HG02623 (cell line): Measurements from ENCODE around the gene OTP.

Source experiments
- ATAC-seq: cut with Tn5 transposase; IDR thresholded peaks from one replicate; pipeline ENCODE4 v1.9.1; 2021; ENCODE audit warnings: moderate library complexity; ENCODE audit not compliant: unreplicated experiment

Gene OTP

DNA sequence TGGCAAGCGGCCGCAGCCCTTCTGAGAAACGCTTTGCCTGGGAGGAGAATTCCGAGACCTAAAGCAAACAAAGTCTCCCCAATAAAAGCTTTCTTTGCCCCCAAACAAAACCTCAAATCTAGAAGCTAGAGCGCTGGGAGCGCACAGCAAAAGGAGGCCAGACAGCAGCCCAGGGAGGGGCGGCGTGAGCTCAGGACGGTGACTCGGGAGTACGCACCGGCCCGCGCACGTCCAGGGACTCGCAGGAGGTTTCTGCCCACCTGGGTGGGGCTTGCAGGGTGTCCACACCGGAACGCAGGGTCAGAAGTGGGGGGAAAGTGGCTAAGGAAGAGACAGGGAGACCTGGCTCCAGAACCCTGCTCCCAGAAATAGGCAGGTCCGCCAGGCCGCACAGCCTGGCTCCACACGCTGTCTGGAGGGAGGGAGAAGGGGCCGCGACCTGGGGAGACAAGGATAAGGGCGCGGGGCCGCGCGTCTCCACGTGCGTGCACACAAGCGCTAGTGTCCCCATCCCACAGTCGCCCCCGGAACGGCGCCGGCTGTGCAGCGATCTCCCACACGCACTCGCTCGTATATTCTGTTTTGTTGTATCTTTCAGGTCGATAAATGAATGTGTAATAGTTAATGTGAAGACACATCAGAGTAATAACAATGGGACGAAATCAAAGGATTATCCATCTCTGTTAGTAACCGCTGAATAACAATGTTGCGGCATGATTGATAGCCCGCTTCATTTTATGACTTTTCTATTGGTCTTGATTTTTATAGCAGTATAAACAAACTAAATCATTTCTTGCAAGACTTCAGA lies 2.3 kb upstream of the OTP start:
- ATAC-seq = no peak

DNA sequence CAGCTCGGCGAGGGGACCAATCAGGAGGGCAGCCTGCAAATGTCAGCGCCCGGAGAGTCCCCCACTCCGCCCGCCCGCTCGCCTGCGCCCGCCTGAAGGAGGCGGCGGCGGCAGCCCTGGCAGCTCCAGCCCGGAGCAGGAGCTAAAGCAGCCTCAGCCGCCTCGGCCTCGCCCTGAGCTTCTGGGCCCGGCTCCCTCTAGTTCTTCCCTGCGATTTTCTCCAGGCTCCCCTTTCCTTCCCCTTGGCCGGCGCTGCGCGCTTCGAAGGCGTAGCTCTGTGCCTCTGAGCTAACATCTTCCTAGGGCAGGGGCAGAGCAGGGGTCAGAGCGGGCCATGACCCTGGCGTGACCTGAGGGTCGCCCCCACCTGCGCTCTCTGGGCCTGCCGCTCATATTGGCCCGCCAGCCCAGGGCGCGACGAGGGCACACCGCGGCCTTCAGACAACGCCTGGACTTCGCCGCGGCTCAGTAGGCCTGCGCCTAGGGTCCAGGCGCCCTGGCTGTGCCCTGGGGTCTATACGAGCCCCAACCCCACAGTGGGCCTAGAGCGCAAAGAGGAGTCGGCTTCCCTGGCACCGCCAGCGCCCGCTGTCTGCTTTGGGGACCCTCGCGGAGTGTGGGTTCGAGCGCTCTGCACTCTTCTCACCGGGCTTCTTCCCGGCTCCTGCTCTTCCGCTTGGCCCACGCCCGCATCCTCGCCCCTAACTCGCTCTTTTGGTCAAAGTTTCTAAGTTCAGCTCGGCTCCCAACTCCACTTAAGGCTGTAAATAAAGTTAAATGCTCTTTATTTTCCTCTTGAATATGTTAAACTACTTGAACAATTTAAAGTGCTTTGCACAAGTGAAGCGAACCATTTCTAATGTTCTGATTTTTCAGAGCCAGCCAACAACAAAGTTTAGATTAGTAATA lies 504 bp upstream of the OTP start:
- ATAC-seq = no peak

DNA sequence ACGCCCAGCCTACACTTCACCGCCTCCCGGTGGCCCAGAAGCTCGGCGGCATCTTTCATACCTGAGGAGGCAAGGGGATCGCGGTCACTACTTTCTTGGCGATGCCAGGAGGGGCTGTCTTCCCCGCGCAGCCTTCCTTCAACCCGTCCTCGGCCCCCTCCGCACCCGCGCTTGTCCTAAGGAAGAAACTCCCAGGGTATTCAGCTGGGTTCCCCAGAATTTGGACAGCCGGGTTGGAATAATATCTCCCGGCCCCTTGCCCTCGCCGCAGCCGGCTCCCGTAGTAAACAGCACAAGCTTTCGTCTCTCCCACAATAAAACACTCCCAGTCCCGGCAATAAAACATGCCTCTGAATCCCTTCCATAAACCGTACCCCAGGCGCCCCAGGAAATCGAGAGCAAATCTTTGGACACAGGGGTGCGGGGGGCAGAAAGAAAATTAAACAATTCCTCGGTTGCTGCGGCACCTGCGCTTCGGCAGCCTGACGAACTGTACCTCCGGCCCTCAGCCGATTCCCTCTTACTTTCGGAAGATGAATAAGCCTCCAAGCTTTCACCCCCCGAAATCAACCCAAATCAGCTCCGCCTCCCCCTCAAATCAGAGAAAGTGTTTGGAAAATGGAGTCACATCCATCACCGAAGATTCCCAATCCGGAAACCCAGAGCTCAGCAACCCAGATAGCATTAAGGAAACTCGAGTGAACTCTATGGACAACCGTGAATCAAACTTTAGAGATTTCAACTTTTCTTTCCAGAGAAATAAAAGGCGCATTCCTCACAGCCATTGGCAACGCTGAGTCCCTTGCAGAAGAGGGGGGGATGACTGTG lies 1.1 kb downstream of the OTP start:
- ATAC-seq = no peak

DNA sequence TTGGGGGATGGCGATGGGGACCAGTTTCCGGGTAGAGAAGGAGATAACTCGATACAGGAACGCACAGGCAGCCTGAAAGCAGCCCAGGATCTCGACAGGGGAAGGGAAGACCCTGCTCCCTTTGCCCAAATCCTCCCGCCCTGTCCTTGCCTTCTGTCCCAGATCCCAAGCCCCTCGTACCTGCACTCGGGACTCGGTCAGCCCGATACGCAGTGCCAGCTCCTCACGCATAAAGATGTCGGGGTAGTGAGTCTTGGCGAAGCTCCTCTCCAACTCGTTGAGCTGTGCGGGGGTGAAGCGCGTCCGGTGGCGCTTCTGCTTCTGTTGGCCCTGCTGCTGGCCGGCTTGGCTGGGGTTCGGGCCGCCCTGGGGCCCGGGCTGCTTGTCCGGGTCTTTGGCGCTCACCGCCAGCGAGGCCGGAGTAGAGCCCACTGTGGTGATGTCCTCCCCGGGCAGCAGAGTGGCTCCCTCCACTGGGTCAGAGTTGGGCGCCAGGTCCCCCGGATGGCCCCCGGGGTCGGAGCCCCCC lies 1.8 kb downstream of the OTP start:
- ATAC-seq = no peak

DNA sequence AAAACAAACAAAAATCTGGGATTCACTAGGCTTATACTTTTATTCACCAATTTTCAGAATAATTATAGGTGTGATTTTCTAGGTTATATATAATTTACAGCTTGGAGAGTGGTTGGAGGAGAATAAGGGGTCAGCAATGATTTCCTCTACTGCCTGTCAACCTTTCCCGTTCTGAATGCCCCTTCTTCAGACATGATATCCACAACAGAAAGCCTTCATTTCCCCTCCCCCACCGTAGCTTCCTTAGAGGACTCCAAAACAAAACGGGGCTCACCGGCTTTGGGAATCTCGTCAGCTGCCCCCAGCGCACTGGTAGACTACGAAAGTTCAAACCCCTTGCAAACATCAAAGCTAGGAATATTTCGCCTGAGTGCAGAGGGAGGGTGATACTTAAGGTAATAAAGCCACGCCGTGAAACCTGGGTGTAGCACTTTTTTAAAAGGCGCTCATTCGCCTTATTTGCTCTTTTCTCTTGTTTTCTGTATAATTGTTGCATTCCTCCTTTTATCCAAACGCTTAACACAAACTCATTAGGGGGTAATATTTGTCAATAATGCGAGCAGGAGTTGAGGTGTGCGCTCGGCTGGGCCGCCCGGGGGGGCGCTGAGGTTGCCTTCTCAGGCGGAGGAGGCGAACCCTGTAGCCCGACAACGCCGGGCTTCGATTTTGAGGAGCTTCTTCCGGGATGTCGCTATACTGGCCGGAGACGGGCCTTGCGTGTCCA lies 2.4 kb downstream of the OTP start:
- no peak for ATAC-seq

DNA sequence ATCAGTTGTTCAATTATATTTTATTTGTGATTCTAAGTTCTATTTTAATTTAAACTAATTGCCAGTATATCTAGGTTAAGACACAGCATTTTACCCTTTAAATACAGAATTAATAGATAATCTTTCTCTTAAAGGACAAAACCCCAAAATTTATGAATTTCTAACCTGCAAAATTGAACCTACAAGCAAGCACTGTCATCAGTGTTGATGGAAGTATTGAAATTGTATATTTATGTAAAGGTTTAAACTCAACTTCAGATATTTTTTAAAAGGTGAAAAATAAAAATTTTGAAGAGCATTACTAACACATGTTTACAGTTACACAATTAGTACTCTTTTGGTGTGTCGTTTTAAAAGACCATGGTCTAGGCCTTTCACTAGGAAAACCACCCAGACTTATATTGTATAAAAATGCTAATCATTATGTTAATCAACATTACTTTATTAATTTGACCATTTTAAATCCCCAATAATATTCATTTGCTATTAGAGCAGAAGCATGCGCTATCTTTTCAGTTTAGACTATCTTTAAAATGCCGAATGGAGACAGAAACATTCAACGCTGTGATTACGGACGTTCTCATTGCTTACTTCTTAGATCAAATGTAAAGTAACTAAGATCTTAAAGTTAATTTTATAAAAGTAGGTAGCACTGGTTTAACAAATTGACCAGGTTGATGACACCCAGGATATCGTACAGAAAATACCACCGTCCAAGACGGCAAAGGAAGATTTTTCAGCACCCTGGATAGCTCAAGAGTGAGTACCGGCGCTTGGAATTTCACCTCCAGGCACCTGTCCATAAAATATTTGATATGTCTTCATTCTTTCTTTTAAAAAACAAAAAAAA lies 3.2 kb downstream of the OTP start:
- ATAC-seq = no peak

DNA sequence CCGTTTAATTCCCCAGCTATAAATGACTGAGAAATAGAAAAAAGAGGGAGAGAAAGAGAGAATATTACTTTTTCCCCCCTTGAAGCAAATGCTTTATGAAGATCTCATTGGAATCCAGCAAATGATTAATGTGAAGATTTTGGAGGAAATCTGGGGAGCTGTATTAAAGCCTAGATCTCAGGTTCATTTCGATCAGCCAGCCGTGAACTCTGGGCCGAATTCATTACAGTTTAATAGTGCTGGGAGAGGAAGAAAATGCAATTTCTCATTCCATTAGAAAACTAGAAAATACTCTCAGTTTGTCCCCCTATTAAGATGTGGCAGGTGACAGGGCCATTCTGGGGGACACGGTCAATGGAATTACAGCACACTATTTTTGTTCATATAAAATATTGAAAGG lies 4.8 kb downstream of the OTP start:
- no peak for ATAC-seq

DNA sequence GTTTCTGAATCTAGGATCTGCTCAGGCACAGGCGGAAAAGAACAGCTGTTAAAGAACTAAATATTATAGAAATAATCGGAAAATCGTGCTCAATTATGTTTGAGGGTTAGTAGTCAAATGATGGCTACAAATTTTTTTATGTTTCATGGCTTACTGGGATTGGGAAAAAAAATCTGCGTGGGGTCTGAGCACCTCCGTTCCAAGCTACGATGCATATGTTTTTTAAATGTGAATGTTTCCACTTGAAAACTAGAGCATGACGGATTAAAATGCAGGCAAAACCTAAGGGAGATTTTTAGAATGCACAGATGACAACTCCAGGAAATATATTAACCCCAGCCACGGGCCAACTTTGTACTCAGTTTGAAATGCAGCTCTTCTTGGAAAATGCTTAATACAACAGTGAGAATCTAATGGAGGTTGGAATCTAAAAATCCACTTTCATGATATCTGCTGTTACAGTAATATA lies 5.3 kb downstream of the OTP start:
- no peak for ATAC-seq

DNA sequence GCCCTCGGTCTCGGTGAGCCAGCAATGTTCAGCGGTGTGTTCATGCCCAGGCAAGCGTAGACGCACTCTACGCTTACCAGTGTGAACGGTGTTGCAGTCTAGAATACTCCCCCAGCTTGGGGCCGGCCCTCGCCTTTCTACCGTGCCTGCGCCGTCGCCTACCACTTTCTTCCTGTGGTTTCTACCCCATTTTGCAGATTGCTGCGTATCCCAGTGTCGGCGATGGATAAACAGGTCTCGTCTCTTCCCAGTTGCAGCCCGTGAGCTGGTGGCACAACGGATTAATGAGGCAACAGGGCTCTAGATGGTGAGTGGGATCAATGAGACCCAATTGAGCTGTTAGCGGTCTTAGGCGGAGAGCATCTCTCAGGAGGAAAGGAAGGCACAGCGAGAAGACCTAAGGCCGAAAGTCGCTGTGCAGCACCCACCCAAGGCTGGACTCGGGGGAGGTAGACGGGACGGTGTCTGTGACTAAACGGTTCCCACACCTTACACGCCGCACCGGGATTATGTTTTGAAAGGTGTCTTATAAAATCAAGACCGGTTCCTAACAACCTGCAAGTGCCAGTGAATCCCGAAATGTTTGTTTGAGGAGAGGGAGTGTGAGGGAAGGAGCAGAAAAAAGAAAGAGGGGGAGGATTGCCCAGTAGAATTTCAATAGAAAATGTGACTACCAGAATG lies 5.8 kb downstream of the OTP start:
- no peak for ATAC-seq

DNA sequence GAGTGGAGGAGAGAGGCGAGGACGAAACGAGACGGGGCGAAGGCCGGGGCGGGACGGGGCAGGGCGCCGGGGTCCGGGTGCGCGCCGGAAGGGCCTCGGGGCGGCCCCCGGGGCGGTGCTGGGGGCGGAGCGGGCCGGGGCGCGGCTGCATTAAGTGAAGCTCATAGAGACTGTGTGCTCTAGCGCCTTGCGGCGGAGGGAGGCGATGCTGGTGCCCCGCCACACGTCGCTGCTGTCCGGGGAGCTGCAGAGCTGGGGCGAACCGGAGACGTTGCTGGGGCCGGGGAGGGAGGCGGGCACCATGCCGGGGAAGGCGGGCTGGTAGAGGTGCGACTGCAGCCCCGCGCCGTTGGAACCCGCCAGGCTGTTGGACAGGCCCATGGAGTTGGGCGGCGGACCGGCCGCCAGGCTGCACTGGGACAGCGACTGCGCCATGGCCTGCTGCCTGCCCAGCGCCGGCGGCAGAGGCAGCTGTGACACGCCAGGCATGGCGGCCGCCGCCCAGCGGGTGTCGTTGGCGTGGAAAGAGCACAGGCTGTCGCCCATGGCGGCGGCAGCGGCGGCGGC lies 8.3 kb downstream of the OTP start:
- peak; percentile 73 for ATAC-seq

DNA sequence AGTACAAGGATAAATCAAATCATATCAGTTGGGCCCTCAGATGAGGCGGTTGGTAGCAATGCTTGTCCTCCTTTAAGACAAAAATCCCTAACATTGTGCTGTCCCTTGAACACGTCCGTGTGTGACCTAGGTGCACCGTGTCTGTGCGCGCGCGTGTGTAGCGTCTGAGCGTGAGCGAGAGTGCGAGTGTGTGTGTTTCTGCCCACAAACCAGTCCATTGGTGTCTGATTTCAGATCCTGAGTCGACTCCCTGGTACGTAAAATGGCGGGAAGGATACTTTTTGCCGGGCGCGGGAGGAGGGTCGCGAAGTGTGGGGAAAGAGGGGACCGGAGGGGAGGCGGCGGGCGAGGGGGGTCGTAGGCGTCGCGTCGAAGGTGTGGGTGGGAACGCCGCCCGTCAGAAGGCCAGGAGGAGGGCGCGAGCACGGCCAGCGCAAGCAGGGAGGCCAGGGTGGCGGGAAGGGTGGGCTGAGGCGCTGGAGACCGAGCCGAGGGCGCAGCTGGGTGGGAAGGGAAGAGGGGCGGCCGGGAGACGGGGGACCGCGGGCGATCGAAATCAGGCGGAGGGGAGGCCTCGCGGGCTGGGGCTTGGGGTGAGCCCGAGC lies 8.9 kb downstream of the OTP start:
- no peak for ATAC-seq

DNA sequence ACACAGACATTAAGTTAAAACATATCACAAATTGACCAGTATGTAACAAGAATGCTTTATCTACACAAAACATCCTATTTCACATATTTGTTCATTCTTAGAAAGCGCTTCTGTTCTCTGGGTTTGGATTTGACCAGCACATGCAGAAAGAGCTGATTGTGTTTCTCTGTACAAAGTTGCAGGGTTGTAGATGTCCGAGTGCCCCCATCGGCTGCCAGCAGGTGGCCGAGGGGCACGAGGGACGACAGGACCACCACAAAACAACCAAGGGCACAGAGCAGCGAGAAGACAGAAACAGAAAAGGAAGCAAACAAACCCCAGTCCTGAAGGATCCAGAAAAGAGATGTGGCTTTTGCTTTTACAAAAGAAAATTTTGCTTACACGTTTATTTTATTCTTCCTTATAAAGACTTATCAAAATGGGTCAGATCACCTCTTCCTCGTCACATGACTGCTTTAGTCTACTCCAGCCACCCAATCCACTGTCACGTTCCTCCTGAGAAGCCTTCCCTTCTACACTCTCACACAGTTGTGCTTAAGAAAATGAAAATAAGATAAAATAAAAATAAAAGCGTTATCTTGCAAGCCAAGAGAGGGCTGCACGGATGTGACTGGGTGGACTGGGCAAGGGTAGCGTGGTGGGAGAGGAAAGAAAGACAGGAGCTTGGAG lies 9.5 kb downstream of the OTP start:
- ATAC-seq = no peak

DNA sequence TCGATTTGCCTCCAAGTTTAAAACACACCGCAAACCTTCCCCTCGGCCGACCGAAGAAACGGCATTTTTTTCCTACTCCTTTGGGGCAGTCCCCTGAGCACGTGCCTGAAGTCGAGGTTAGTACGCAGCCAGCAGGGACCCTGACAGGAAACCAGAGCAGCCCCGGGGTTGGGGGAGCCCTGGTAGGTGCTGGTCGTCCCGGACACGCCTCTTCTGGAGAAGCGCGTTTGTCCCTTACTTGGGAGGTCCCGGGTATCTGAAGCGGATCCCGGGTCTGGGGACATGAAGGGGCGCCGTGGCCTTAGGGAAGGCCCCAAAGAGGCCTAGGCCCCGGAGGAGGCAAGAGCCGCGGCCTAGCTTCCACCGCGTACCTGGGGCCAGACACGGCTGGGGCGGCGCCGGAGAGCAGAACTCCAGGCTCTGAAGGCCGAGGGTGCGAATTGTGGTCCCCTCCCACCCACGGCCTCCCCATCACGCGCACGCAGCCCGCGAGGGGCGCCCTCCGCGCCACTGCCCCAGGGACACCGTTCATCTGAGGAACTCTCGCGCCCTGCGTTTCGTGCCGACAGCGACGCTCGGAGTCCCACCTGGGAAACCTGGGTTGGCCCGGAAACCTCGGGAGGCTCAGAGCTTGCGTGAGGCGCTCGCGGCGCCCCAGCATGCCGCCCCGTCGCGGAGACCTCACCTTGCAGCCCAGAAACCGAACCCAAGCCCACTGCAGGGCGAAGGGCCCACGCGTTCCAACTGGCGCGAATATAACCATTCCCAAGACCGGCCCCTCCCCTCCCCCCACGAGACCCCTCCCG lies 10.4 kb downstream of the OTP start:
- no peak for ATAC-seq

DNA sequence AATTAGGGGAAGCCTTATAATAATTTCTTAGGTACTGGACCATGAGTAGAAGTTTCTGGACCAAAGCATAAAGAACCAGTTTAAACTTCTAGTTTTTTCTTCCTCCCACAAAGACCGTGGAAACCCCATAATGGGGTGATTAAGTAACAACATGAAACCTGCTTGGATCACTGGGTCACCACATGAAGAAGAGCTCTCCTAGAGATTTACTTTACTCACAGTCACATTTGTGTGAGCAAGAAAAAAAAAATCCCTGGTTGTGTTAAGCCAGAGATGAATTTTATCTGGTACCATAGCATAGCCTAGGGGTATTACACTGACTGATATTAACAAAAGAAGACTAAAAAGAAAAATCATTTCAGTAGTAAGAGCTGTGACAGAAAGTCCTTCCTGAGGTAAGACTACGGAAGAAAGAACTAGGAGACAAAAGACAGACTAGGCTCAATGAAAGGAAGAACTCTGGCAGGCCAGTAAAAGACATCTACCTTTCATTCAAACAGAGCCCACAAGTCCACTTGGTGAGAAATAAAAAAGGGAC lies 15.2 kb downstream of the OTP start:
- no peak for ATAC-seq

DNA sequence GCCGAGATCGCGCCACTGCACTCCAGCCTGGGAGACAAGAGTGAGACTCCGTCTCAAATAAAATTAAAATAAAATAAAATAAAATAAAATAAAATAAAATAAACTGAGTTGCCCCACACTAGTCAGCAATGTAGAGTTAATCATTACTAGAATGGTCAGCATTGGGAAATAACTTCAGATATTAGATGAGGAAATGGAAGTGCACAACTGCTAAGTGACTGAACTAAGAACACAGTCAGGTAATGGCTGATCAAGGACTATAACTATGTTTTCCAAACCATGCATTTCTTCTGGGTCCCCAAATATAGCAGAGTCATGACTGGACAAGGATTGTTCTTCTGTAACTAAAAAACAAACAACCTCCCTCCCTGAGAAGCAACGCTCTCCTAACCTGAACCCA lies 17.1 kb downstream of the OTP start:
- ATAC-seq = no peak

DNA sequence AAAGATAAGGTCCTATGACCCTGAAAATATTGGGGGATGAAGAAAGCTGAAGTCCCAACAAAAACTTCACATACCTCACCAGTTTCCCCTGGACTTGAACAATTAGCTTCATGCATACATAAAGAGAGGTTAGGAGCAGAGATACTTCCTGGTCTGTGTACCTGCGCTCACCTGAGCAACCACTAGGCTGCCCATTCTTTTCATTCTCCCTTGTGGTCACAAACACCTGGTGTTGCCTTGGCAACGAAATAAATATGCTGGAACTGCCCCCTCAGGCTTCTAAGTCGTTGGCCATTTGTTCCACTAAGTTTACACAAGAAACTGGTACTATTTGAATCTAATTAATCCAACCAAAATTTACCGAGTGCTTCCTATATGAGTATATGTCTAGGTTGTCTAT lies 18.1 kb downstream of the OTP start:
- ATAC-seq = no peak
